IMR-90 (cell line): ENCODE measurements around the gene GRM5. TPM values are rescaled to one million over a fixed set of nuclear protein-coding genes. Genes with fewer than 3 reads are reported as not detected.
"Not testable (repeated sequence)": the region's sequence is repeated elsewhere in the genome, so short reads cannot be mapped to it uniquely, and the experiment has no call there.

ENCODE experiments used
- ATAC-seq: fragments of 200-7000 bp; cut with Tn5 transposase; 2 replicates; pipeline ENCODE4 v1.9.1; 2020; ENCODE audit warnings: low read depth, mild to moderate bottlenecking, moderate library complexity
- BruUV-seq: library from RNA; stranded (reverse); fragments of 400-500 nt; replicated peaks from 2 replicates; lab custom pipeline; 2021; lab: Mats Ljungman, UMichigan
- CTCF ChIA-PET: fragments of 300-600 bp; formaldehyde crosslinking; extraction: SDS; loops from one replicate; lab custom pipeline; 2021; ENCODE audit warnings: antibody characterized with exemption; lab: Yijun Ruan, JAX
- POLR2A ChIA-PET: fragments of 300-600 bp; sonication (Branson Sonifier 250); formaldehyde crosslinking; loops from one replicate; lab custom pipeline; 2022; ENCODE audit warnings: antibody characterized with exemption; ENCODE audit not compliant: unreplicated experiment; lab: Charles Lee
- DNase-seq: peaks from one replicate; pipeline ENCODE4 v3.0.0; 2013
- H2AFZ ChIP-seq: replicated peaks from 2 replicates; pipeline ENCODE3; 2013; ENCODE audit warnings: low read length, mild to moderate bottlenecking; ENCODE audit not compliant: poor library complexity
- H2AK5ac ChIP-seq: 2 replicates; pipeline ENCODE4 v1.6.1; 2013; ENCODE audit warnings: low read depth, low read length, inconsistent platforms
- H2AK9ac ChIP-seq: replicated peaks from 2 replicates; pipeline ENCODE3; 2013; ENCODE audit warnings: mild to moderate bottlenecking, low read depth, low read length, moderate library complexity; ENCODE audit not compliant: poor library complexity
- H2BK120ac ChIP-seq: 2 replicates; pipeline ENCODE4 v1.6.1; 2013; ENCODE audit warnings: low read depth, low read length, inconsistent platforms
- H2BK15ac ChIP-seq: 3 replicates; pipeline ENCODE4 v1.6.1; 2013; ENCODE audit warnings: low read depth, low read length, inconsistent platforms
- H2BK20ac ChIP-seq: 2 replicates; pipeline ENCODE4 v1.6.1; 2013; ENCODE audit warnings: low read depth, mild to moderate bottlenecking, inconsistent platforms, low read length, moderate library complexity
- H2BK5ac ChIP-seq: 2 replicates; pipeline ENCODE4 v1.6.1; 2013; ENCODE audit warnings: mild to moderate bottlenecking, low read depth, low read length, inconsistent platforms; ENCODE audit not compliant: poor library complexity, severe bottlenecking
- H3K14ac ChIP-seq: replicated peaks from 2 replicates; pipeline ENCODE4 v1.6.1; 2013; ENCODE audit warnings: low read depth, low read length, inconsistent platforms
- H3K18ac ChIP-seq: 2 replicates; pipeline ENCODE4 v1.6.1; 2013; ENCODE audit warnings: low read depth, low read length, control low read depth
- H3K23ac ChIP-seq: 2 replicates; pipeline ENCODE4 v1.6.1; 2013; ENCODE audit warnings: low read depth, low read length, inconsistent platforms
- H3K27ac ChIP-seq: 2 replicates; pipeline ENCODE4 v1.5.1; 2013; ENCODE audit warnings: mild to moderate bottlenecking, control low read depth, low read length; ENCODE audit not compliant: insufficient read depth
- H3K27me3 ChIP-seq: 2 replicates; pipeline ENCODE4 v1.6.1; 2013; ENCODE audit warnings: low read length; ENCODE audit not compliant: control insufficient read depth, insufficient read depth
- H3K36me3 ChIP-seq: 2 replicates; pipeline ENCODE4 v1.6.1; 2013; ENCODE audit warnings: low read length, mixed read lengths; ENCODE audit not compliant: control insufficient read depth, insufficient read depth
- H3K4ac ChIP-seq: 2 replicates; pipeline ENCODE4 v1.6.1; 2013; ENCODE audit warnings: low read depth, low read length, inconsistent platforms
- H3K4me1 ChIP-seq: 2 replicates; pipeline ENCODE4 v1.6.1; 2013; ENCODE audit warnings: low read length, mixed read lengths; ENCODE audit not compliant: control insufficient read depth, insufficient read depth
- H3K4me2 ChIP-seq: 2 replicates; pipeline ENCODE4 v1.6.1; 2013; ENCODE audit warnings: low read depth, mild to moderate bottlenecking, control low read depth, low read length, moderate library complexity
- H3K4me3 ChIP-seq: 2 replicates; pipeline ENCODE4 v1.5.1; 2013; ENCODE audit warnings: low read depth, mild to moderate bottlenecking, control low read depth, low read length, moderate library complexity; ENCODE audit not compliant: insufficient read depth
- H3K56ac ChIP-seq: 2 replicates; pipeline ENCODE4 v1.6.1; 2013; ENCODE audit warnings: low read length, inconsistent platforms; ENCODE audit not compliant: insufficient read depth; ENCODE audit errors: extremely low read depth
- H3K79me1 ChIP-seq, 2 experiments: 2 replicates each; pipeline ENCODE4 v1.6.1; 2013; ENCODE audit warnings: low read length in 2 of 2, inconsistent platforms in 1 of 2, low read depth in 1 of 2
- H3K9ac ChIP-seq: 2 replicates; pipeline ENCODE4 v1.6.1; 2013; ENCODE audit warnings: low read depth, low read length, control low read depth
- H3K9me1 ChIP-seq: 2 replicates; pipeline ENCODE4 v1.6.1; 2013; ENCODE audit warnings: low read length, inconsistent platforms; ENCODE audit not compliant: insufficient read depth
- H3K9me3 ChIP-seq: 2 replicates; pipeline ENCODE4 v1.6.1; 2013; ENCODE audit warnings: low read length; ENCODE audit not compliant: control insufficient read depth, insufficient read depth
- H4K20me1 ChIP-seq: 2 replicates; pipeline ENCODE4 v1.6.1; 2013; ENCODE audit warnings: low read length, inconsistent platforms; ENCODE audit not compliant: insufficient read depth
- H4K5ac ChIP-seq: 2 replicates; pipeline ENCODE4 v1.6.1; 2013; ENCODE audit warnings: mild to moderate bottlenecking, low read depth, low read length, control low read depth
- H4K8ac ChIP-seq, 2 experiments: 2 replicates each; pipeline ENCODE4 v1.6.1; 2013; ENCODE audit warnings: low read depth in 2 of 2, low read length in 2 of 2, control low read depth in 1 of 2, inconsistent platforms in 1 of 2
- H4K91ac ChIP-seq: 2 replicates; pipeline ENCODE4 v1.6.1; 2013; ENCODE audit warnings: low read depth, low read length, inconsistent platforms; ENCODE audit not compliant: insufficient read depth
- WGBS, 2 experiments: methylation state at CpG; one replicate each; pipeline versions ENCODE4 v1.1.5 to v1.1.7; 2013; ENCODE audit warnings: missing lambda C conversion rate in 2 of 2; ENCODE audit not compliant: insufficient read length in 1 of 2; ENCODE audit errors: extremely low coverage in 2 of 2; 5-methylcytosine and 5-hydroxymethylcytosine counted together
- dilution Hi-C: fragments of 300-500 bp; cut with HindIII; formaldehyde crosslinking; loops from one replicate; pipeline ENCODE4 v1.14.3; 2018; ENCODE audit warnings: low sequenced_read_pairs; ENCODE audit not compliant: unreplicated experiment
- in situ Hi-C: fragments of 300-500 bp; cut with MboI; formaldehyde crosslinking; loops from 3 replicates; pipeline ENCODE4 v1.14.3; 2019; ENCODE audit warnings: low sequenced_read_pairs, inconsistent platforms, mixed read lengths
- intact Hi-C: fragments of 100-400 bp; cut with micrococcal nuclease; formaldehyde crosslinking; loops from 2 replicates; pipeline ENCODE4 v1.10.0; 2022
- polyA plus RNA-seq, 3 experiments: library from polyadenylated mRNA; depleted of rRNA; stranded (reverse); fragments of >200 nt; gene quantifications; 2 replicates each; pipeline ENCODE4 v1.2.3, GENCODE V29; 2012; ENCODE audit warnings: low replicate concordance in 1 of 3
- total RNA-seq: library from RNA; depleted of rRNA; stranded (reverse); fragments of >200 nt; gene quantifications from 2 replicates; pipeline ENCODE4 v1.2.3, GENCODE V29; 2012

Gene GRM5
- total and polyA plus RNA-seq, 2 of the 4 experiments (the other 2 are of a cell fraction) = under 0.01 TPM

DNA sequence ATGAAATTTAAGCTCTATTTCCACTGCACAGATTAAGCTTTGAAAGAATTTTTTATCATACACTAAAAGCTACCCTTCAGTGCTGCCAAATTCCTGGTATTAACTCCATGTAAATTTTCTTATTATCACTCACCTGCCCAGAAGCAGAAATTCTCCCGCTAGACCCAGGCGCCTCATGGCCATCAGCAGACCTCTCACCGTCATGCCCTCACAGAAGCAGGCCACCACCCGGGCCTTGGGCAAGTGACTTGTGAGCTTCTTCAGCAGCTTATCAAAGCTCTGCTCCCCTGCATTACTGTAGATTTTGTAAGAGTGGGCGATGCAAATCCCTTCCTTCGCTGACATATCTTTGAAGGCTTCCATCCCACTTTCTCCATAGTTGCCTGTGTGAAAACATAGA, 216.0 kb downstream of the GRM5 start:
- ATAC-seq, H3K23ac ChIP-seq, H3K9me1 ChIP-seq, H2BK15ac ChIP-seq, H4K8ac ChIP-seq, H3K4me3 ChIP-seq, H3K79me1 ChIP-seq, BruUV-seq, H2AFZ ChIP-seq, H2BK5ac ChIP-seq, CTCF ChIA-PET, dilution Hi-C loops, H4K91ac ChIP-seq, H3K36me3 ChIP-seq, H3K18ac ChIP-seq, H2AK9ac ChIP-seq, intact Hi-C loops, H3K4me1 ChIP-seq, H4K20me1 ChIP-seq, H3K27me3 ChIP-seq, H3K9me3 ChIP-seq, H3K4me2 ChIP-seq, H2BK20ac ChIP-seq, H3K14ac ChIP-seq, H2AK5ac ChIP-seq, H3K27ac ChIP-seq, H3K56ac ChIP-seq, H3K9ac ChIP-seq, DNase-seq, POLR2A ChIA-PET, H3K4ac ChIP-seq, H2BK120ac ChIP-seq, H4K5ac ChIP-seq: not testable (repeated sequence)
- in situ Hi-C loops = loop anchor here (25.0 kb wide), 1 partner anchor 1487 kb away; no protein-coding TSS in a partner anchor
- WGBS, 2 experiments = no CpG with 5 or more reads among the region's 6 CpGs
